GM12878 (cell line): ENCODE results near the gene EVI5L. TPM values are rescaled to one million over a fixed set of nuclear protein-coding genes. Genes with fewer than 3 reads are reported as not detected.

ENCODE experiments used
- BHLHE40 ChIP-seq, 2 experiments: fragments of 450-650 bp in 1 of 2; IDR thresholded peaks; 2 replicates each; pipeline ENCODE4 v1.6.1; 2011 to 2017; ENCODE audit warnings: low read depth in 2 of 2, borderline replicate concordance in 1 of 2, improper control_type of control experiment in 1 of 2, low read length in 1 of 2, mild to moderate bottlenecking in 1 of 2
- CBX5 ChIP-seq: sonication (generic); IDR thresholded peaks from 2 replicates; pipeline ENCODE4 v1.6.1; 2016; ENCODE audit warnings: low read depth, moderate library complexity, mild to moderate bottlenecking, inconsistent platforms
- CHD4 ChIP-seq: fragments of 200-600 bp; sonication (generic); IDR thresholded peaks from 2 replicates; pipeline ENCODE4 v1.6.1; 2016; ENCODE audit warnings: mild to moderate bottlenecking
- EP300 ChIP-seq, 2 experiments: fragments of 150-350 bp in 1 of 2; IDR thresholded peaks; 2 replicates each; pipeline ENCODE4 v1.6.1; 2011 to 2012; ENCODE audit warnings: low read depth in 2 of 2, low read length in 2 of 2, borderline replicate concordance in 1 of 2, improper control_type of control experiment in 1 of 2, inconsistent platforms in 1 of 2; ENCODE audit not compliant: control insufficient read depth in 1 of 2
- ETV6 ChIP-seq, 2 experiments: fragments of 450-650 bp in 1 of 2; IDR thresholded peaks in 1 of 2; conservative IDR thresholded peaks in 1 of 2; 2 replicates each; pipeline ENCODE4 v1.6.1; 2014; ENCODE audit warnings: antibody characterized with exemption in 1 of 2, borderline replicate concordance in 1 of 2, low read depth in 1 of 2, mild to moderate bottlenecking in 1 of 2, moderate library complexity in 1 of 2
- JUND ChIP-seq: IDR thresholded peaks from 2 replicates; pipeline ENCODE4 v1.6.1; 2012; ENCODE audit warnings: low read depth, mild to moderate bottlenecking, low read length, improper control_type of control experiment, moderate library complexity
- MEF2A ChIP-seq: IDR thresholded peaks from 2 replicates; pipeline ENCODE4 v1.6.1; 2011; ENCODE audit warnings: low read depth, mild to moderate bottlenecking, low read length, moderate library complexity; ENCODE audit not compliant: insufficient read depth
- NR2F1 ChIP-seq: fragments of 450-650 bp; conservative IDR thresholded peaks from 2 replicates; pipeline ENCODE4 v1.6.1; 2017; ENCODE audit warnings: mild to moderate bottlenecking
- RAD51 ChIP-seq: fragments of 450-650 bp; IDR thresholded peaks from 2 replicates; pipeline ENCODE4 v1.6.1; 2016; ENCODE audit warnings: moderate library complexity, mild to moderate bottlenecking, inconsistent platforms
- RCOR1 ChIP-seq: conservative IDR thresholded peaks from 2 replicates; pipeline ENCODE4 v1.6.1; 2012; ENCODE audit warnings: low read depth, low read length, improper control_type of control experiment
- RFX5 ChIP-seq: IDR thresholded peaks from 2 replicates; pipeline ENCODE4 v1.6.1; 2011; ENCODE audit warnings: low read depth, low read length, improper control_type of control experiment
- SMAD5 ChIP-seq: IDR thresholded peaks from 2 replicates; pipeline ENCODE4 v1.6.1; 2016; ENCODE audit warnings: antibody characterized with exemption, low read depth
- SMARCA5 ChIP-seq: fragments of 450-650 bp; IDR thresholded peaks from 2 replicates; pipeline ENCODE4 v1.6.1; 2017; ENCODE audit warnings: mild to moderate bottlenecking
- SMC3 ChIP-seq: IDR thresholded peaks from 2 replicates; pipeline ENCODE4 v1.6.1; 2011; ENCODE audit warnings: low read length, improper control_type of control experiment, borderline replicate concordance
- SPI1 ChIP-seq: IDR thresholded peaks from 2 replicates; pipeline ENCODE4 v1.6.1; 2011; ENCODE audit warnings: low read depth, mild to moderate bottlenecking, low read length, moderate library complexity, borderline replicate concordance; ENCODE audit not compliant: insufficient read depth
- SUPT20H ChIP-seq: IDR thresholded peaks from 2 replicates; pipeline ENCODE4 v1.6.1; 2011; ENCODE audit warnings: low read depth, mild to moderate bottlenecking, low read length, moderate library complexity, borderline replicate concordance; ENCODE audit not compliant: control insufficient read depth
- TAF1 ChIP-seq: IDR thresholded peaks from 2 replicates; pipeline ENCODE4 v1.6.1; 2011; ENCODE audit warnings: mild to moderate bottlenecking, low read depth, low read length, borderline replicate concordance
- TCF3 ChIP-seq: IDR thresholded peaks from 2 replicates; pipeline ENCODE4 v1.6.1; 2012; ENCODE audit warnings: low read depth, mild to moderate bottlenecking, low read length, borderline replicate concordance; ENCODE audit not compliant: insufficient read depth
- USF1 ChIP-seq: IDR thresholded peaks from 2 replicates; pipeline ENCODE4 v1.6.1; 2011; ENCODE audit warnings: borderline replicate concordance, low read depth, mild to moderate bottlenecking, moderate library complexity, mixed read lengths, low read length; ENCODE audit not compliant: insufficient read depth; ENCODE audit errors: extremely low read length
- ZNF207 ChIP-seq: fragments of 450-650 bp; IDR thresholded peaks from 2 replicates; pipeline ENCODE4 v1.6.1; 2014; ENCODE audit warnings: antibody characterized with exemption, mild to moderate bottlenecking, borderline replicate concordance
- polyA plus RNA-seq, 11 experiments: library from polyadenylated mRNA; depleted of rRNA in 4 of 11; unstranded in 6 of 11; stranded (reverse) in 5 of 11; fragments of >200 nt; fragmentation: Nextera tagmentation in 4 of 11; fragmentation: Illumina TruSeq in 1 of 11; extraction: Ambion mirVana in 4 of 11; extraction: Trizol in 1 of 11; gene quantifications; 1 replicate in 1 of 11; 2 replicates in 10 of 11; pipeline versions ENCODE4 v1.2.1 to v1.2.3, GENCODE V29; 2011 to 2016; ENCODE audit warnings: inconsistent platforms in 2 of 11, missing spikeins in 2 of 11, low read depth in 1 of 11
- total RNA-seq, 4 experiments: library from RNA; depleted of rRNA in 3 of 4; stranded (reverse); fragments of >200 nt in 3 of 4; fragmentation: Illumina TruSeq in 1 of 4; extraction: Trizol in 1 of 4; gene quantifications; 2 replicates each; pipeline versions ENCODE4 v1.2.1 to v1.2.3, GENCODE V29; 2013 to 2021
- TF ChIP-seq, protein P1 (sequence below): fragments of 150-350 bp; IDR thresholded peaks from 2 replicates; pipeline ENCODE4 v1.6.1; 2014; ENCODE audit warnings: mild to moderate bottlenecking, low read depth, low read length
- TF ChIP-seq, protein P2 (sequence below): fragments of 450-650 bp; IDR thresholded peaks from 2 replicates; pipeline ENCODE4 v1.6.1; 2017; ENCODE audit warnings: mild to moderate bottlenecking, low read depth, inconsistent platforms; ENCODE audit not compliant: poor library complexity, severe bottlenecking

EVI5L gene
- total and polyA plus RNA-seq, 10 of the 15 experiments (the other 5 are each of a cell fraction or from before 2014, with no cell fraction given) = 0.23 to 13.8 (median 5.0) TPM

DNA sequence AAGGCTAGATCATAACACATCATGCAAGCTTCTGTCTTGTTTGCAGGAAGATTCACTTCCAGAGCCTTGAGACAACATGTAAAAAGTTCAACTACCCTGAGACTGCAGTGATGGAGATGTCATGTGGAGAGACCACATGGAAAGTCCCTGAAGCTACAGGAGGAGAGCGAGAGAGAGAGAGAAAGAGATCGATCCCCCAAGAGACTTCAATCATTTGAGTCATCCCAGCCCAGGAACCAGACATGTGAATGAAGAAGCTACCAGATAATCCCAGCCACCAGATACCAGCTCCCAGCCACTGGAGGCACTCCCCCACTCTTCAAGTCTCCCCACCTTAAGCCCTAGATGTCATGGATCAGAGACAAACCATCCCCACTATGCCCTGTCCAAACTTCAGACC lies 10.7 kb upstream of the EVI5L start (continued):
- TF ChIP-seq SUPT20H (no peak), SPI1 (no peak), NR2F1 (no peak), USF1 (no peak), CBX5 (no peak), RAD51 (peak; percentile 33; the same call in 1 of the 2 replicates), MEF2A (no peak), SMARCA5 (no peak), JUND (no peak), SMAD5 (no peak), RFX5 (no peak), TAF1 (no peak), EP300 (IDR thresholded peaks at IDR 0.05; ENCODE audit: borderline replicate concordance in 1 of 2, control insufficient read depth in 1 of 2, low read depth in 2 of 2, low read length in 2 of 2) (no peak; a peak in 2 of 4 replicates), ZNF207 (no peak), SMC3 (no peak), CHD4 (no peak), RCOR1 (no peak), BHLHE40 (IDR thresholded peaks at IDR 0.05; ENCODE audit: borderline replicate concordance in 1 of 2, low read depth in 2 of 2, low read length in 1 of 2) (no peak), ETV6 (conservative IDR thresholded peaks at IDR 0.05 in 1 of 2, IDR thresholded peaks at IDR 0.05 in 1 of 2; ENCODE audit: borderline replicate concordance in 1 of 2, low read depth in 1 of 2) (no peak), TCF3 (peak; percentile 10; the same call in 1 of the 2 replicates)
- TF ChIP-seq, protein P1, sequence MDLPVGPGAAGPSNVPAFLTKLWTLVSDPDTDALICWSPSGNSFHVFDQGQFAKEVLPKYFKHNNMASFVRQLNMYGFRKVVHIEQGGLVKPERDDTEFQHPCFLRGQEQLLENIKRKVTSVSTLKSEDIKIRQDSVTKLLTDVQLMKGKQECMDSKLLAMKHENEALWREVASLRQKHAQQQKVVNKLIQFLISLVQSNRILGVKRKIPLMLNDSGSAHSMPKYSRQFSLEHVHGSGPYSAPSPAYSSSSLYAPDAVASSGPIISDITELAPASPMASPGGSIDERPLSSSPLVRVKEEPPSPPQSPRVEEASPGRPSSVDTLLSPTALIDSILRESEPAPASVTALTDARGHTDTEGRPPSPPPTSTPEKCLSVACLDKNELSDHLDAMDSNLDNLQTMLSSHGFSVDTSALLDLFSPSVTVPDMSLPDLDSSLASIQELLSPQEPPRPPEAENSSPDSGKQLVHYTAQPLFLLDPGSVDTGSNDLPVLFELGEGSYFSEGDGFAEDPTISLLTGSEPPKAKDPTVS = no peak
- TF ChIP-seq, protein P2, sequence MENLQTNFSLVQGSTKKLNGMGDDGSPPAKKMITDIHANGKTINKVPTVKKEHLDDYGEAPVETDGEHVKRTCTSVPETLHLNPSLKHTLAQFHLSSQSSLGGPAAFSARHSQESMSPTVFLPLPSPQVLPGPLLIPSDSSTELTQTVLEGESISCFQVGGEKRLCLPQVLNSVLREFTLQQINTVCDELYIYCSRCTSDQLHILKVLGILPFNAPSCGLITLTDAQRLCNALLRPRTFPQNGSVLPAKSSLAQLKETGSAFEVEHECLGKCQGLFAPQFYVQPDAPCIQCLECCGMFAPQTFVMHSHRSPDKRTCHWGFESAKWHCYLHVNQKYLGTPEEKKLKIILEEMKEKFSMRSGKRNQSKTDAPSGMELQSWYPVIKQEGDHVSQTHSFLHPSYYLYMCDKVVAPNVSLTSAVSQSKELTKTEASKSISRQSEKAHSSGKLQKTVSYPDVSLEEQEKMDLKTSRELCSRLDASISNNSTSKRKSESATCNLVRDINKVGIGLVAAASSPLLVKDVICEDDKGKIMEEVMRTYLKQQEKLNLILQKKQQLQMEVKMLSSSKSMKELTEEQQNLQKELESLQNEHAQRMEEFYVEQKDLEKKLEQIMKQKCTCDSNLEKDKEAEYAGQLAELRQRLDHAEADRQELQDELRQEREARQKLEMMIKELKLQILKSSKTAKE = no peak
